ENCODE results near the gene BCO2. TPM values are rescaled to one million over a fixed set of nuclear protein-coding genes. Genes with fewer than 3 reads are reported as not detected.
A peak's percentile ranks its signal among the peaks of the same experiment; 100 is the strongest.

The BCO2 gene
- total RNA-seq, 1 donor from 2014 or later, result 1.7 TPM

- Mint-ChIP-seq H3K4me1 (ENCODE audit: low read depth) (peaks cover 38% of the 10 kb centered on the region), H3K36me3 (ENCODE audit: low read depth) (peaks cover 12% of the 10 kb centered on the region), H3K27ac (ENCODE audit: unreplicated experiment) (peak overlapping the region; percentile 42), H3K9me3 (ENCODE audit: low read depth) (peaks cover 4% of the 10 kb centered on the region), H3K27me3 (ENCODE audit: low read depth) (no peaks in the 10 kb centered on the region), H3K4me3 (ENCODE audit: unreplicated experiment) (no peak overlapping the region)
- DNase-seq (ENCODE audit: low spot score), result no peak
- no peak for TF ChIP-seq CTCF (IDR thresholded peaks at IDR 0.05)
These were observed 53.4 kb downstream of the BCO2 start for GRCh38 chr11:112228706-112229105.

GRCh38 chr11:112229159-112229558 is 53.8 kb downstream of the BCO2 start:
- no peak overlapping the region for H3K27ac Mint-ChIP-seq (ENCODE audit: unreplicated experiment)

GRCh38 chr11:112229746-112230433 is 54.6 kb downstream of the BCO2 start:
- TF ChIP-seq CTCF (IDR thresholded peaks at IDR 0.05), result no peak
- DNase-seq (ENCODE audit: low spot score), result no peak
- H3K9me3 Mint-ChIP-seq (ENCODE audit: low read depth), result no peaks in the 10 kb centered on the region
- H3K36me3 Mint-ChIP-seq (ENCODE audit: low read depth), result peaks cover 13% of the 10 kb centered on the region
- H3K4me3 Mint-ChIP-seq (ENCODE audit: unreplicated experiment), result no peak overlapping the region
- H3K27me3 Mint-ChIP-seq (ENCODE audit: low read depth), result no peaks in the 10 kb centered on the region
- H3K27ac Mint-ChIP-seq (ENCODE audit: unreplicated experiment), result peak overlapping the region; percentile 38
- peaks cover 38% of the 10 kb centered on the region for H3K4me1 Mint-ChIP-seq (ENCODE audit: low read depth)

More at GRCh38 chr11:112229159-112229558, 53.8 kb downstream of the BCO2 start:
- H3K36me3 Mint-ChIP-seq (ENCODE audit: low read depth), result peaks cover 13% of the 10 kb centered on the region
- H3K4me3 Mint-ChIP-seq (ENCODE audit: unreplicated experiment), result no peak overlapping the region
- no peak for DNase-seq (ENCODE audit: low spot score)
- TF ChIP-seq CTCF (IDR thresholded peaks at IDR 0.05), result no peak
- H3K9me3 Mint-ChIP-seq (ENCODE audit: low read depth), result peaks cover 4% of the 10 kb centered on the region
- no peaks in the 10 kb centered on the region for H3K27me3 Mint-ChIP-seq (ENCODE audit: low read depth)
- peaks cover 38% of the 10 kb centered on the region for H3K4me1 Mint-ChIP-seq (ENCODE audit: low read depth)

GRCh38 chr11:112231952-112232351 is 56.6 kb downstream of the BCO2 start:
- H3K4me3 Mint-ChIP-seq (ENCODE audit: unreplicated experiment), result no peak overlapping the region
- H3K4me1 Mint-ChIP-seq (ENCODE audit: low read depth), result peaks cover 35% of the 10 kb centered on the region
- TF ChIP-seq CTCF (IDR thresholded peaks at IDR 0.05), result no peak
- peaks cover 28% of the 10 kb centered on the region for H3K36me3 Mint-ChIP-seq (ENCODE audit: low read depth)
- H3K27ac Mint-ChIP-seq (ENCODE audit: unreplicated experiment), result no peak overlapping the region
- H3K9me3 Mint-ChIP-seq (ENCODE audit: low read depth), result no peaks in the 10 kb centered on the region
- no peak for DNase-seq (ENCODE audit: low spot score)
- H3K27me3 Mint-ChIP-seq (ENCODE audit: low read depth), result no peaks in the 10 kb centered on the region

GRCh38 chr11:112235750-112236390 is 60.6 kb downstream of the BCO2 start:
- no peak for DNase-seq (ENCODE audit: low spot score)
- no peak overlapping the region for H3K4me3 Mint-ChIP-seq (ENCODE audit: unreplicated experiment)
- H3K9me3 Mint-ChIP-seq (ENCODE audit: low read depth), result no peaks in the 10 kb centered on the region
- peaks cover 11% of the 10 kb centered on the region for H3K4me1 Mint-ChIP-seq (ENCODE audit: low read depth)
- TF ChIP-seq CTCF (IDR thresholded peaks at IDR 0.05), result no peak
- no peaks in the 10 kb centered on the region for H3K27me3 Mint-ChIP-seq (ENCODE audit: low read depth)
- H3K27ac Mint-ChIP-seq (ENCODE audit: unreplicated experiment), result no peak overlapping the region
- peaks cover 40% of the 10 kb centered on the region for H3K36me3 Mint-ChIP-seq (ENCODE audit: low read depth)
